ENCODE results near the gene PLD1. TPM values are rescaled to one million over a fixed set of nuclear protein-coding genes. Genes with fewer than 3 reads are reported as not detected.
"Not testable (repeated sequence)": the region's sequence is repeated elsewhere in the genome, so short reads cannot be mapped to it uniquely, and the experiment has no call there.

Gene PLD1
- total RNA-seq, 1 donor from 2014 or later, result 29.1 TPM

- TF ChIP-seq, protein P1, sequence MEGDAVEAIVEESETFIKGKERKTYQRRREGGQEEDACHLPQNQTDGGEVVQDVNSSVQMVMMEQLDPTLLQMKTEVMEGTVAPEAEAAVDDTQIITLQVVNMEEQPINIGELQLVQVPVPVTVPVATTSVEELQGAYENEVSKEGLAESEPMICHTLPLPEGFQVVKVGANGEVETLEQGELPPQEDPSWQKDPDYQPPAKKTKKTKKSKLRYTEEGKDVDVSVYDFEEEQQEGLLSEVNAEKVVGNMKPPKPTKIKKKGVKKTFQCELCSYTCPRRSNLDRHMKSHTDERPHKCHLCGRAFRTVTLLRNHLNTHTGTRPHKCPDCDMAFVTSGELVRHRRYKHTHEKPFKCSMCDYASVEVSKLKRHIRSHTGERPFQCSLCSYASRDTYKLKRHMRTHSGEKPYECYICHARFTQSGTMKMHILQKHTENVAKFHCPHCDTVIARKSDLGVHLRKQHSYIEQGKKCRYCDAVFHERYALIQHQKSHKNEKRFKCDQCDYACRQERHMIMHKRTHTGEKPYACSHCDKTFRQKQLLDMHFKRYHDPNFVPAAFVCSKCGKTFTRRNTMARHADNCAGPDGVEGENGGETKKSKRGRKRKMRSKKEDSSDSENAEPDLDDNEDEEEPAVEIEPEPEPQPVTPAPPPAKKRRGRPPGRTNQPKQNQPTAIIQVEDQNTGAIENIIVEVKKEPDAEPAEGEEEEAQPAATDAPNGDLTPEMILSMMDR (IDR thresholded peaks at IDR 0.05; ENCODE audit: unreplicated experiment), result no peak
- Mint-ChIP-seq H3K27me3 (ENCODE audit: low read depth) (no peaks in the 10 kb centered on the region), H3K9me3 (peaks cover 4% of the 10 kb centered on the region), H3K36me3 (peaks cover 20% of the 10 kb centered on the region), H3K27ac (peak overlapping the region; percentile 89), H3K4me3 (no peak overlapping the region), H3K4me1 (peaks cover 16% of the 10 kb centered on the region)
- no peak for DNase-seq (ENCODE audit: low spot score in 2 of 2, unreplicated experiment in 2 of 2)
Measured at GRCh38 chr3:171694888-171695287, 115.4 kb downstream of the PLD1 start.

DNA sequence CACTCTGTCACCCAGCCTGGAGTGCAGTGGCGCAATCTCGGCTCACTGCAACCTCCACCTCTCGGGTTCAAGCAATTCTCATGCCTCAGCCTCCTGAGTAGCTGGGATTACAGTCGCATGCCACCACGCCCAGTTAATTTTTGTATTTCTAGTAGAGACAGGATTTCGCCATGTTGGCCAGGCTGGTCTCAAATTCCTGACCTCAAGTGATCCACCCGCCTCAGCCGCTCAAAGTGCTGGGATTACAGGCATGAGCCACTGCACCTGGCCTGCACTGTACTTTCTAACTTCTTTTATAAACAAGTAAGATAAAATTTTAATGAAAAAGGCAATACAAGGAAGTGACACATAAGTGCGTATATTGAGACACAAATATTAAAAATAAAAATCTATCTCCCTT lies 117.7 kb downstream of the PLD1 start:
- Mint-ChIP-seq H3K4me1 (peaks cover 26% of the 10 kb centered on the region), H3K36me3 (peaks cover 13% of the 10 kb centered on the region)
- not testable (repeated sequence) for DNase-seq (ENCODE audit: low spot score in 2 of 2, unreplicated experiment in 2 of 2); H3K27ac Mint-ChIP-seq; H3K9me3 Mint-ChIP-seq; H3K4me3 Mint-ChIP-seq; H3K27me3 Mint-ChIP-seq (ENCODE audit: low read depth)

DNA sequence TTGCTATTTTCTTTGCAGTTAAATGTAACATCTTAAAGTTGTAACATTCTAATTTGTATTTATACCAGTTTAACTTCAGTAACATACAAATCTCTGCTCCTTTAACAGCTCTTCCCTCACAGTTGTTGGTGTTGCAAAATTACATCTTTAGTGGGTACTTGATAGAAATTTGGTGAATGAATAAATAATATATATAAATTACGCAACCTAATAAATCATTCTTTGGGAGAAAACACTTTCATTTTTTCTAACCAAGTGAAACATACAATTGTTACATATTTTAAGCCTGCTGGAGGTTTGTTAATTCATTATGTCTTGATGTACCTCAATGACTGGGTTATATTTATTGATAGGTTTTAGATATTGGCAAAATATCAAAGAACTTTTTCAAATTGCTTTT lies 118.8 kb downstream of the PLD1 start:
- H3K4me3 Mint-ChIP-seq, result no peak overlapping the region
- H3K27ac Mint-ChIP-seq, result no peak overlapping the region
- no peak for DNase-seq (ENCODE audit: low spot score in 2 of 2, unreplicated experiment in 2 of 2)
- TF ChIP-seq, protein P1 (IDR thresholded peaks at IDR 0.05; ENCODE audit: unreplicated experiment), result no peak
- H3K27me3 Mint-ChIP-seq (ENCODE audit: low read depth), result no peaks in the 10 kb centered on the region
- H3K4me1 Mint-ChIP-seq, result peaks cover 31% of the 10 kb centered on the region
- peaks cover 11% of the 10 kb centered on the region for H3K36me3 Mint-ChIP-seq
- H3K9me3 Mint-ChIP-seq, result peaks cover 4% of the 10 kb centered on the region

- Mint-ChIP-seq H3K27me3 (ENCODE audit: low read depth) (no peaks in the 10 kb centered on the region), H3K9me3 (peaks cover 4% of the 10 kb centered on the region), H3K36me3 (peaks cover 18% of the 10 kb centered on the region), H3K4me3 (no peak overlapping the region), H3K4me1 (peaks cover 23% of the 10 kb centered on the region), H3K27ac (no peak overlapping the region)
- no peak for DNase-seq (ENCODE audit: low spot score in 2 of 2, unreplicated experiment in 2 of 2)
- TF ChIP-seq, protein P1 (IDR thresholded peaks at IDR 0.05; ENCODE audit: unreplicated experiment), result no peak
Measured at GRCh38 chr3:171690281-171690680, 120.0 kb downstream of the PLD1 start.

DNA sequence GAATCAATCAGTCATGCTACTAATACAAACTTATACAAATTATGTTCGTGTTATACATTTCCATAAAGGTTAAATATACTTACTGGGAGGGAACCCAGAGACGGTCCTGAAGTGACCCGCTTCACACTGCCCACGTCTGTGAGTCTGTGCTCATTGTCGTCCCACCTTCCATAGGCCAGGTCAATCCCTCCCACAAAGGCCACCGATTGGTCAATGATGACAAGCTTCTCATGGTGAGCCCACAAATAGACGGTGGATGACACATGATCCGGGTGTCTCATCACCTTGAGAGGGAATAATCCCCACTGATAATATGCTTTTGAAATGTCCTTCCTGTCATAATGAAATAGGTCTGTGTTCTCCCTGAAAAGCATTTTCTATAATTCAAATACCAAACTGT lies 121.7 kb downstream of the PLD1 start:
- Mint-ChIP-seq H3K4me1 (peaks cover 15% of the 10 kb centered on the region), H3K9me3 (peaks cover 4% of the 10 kb centered on the region), H3K4me3 (no peak overlapping the region), H3K27ac (no peak overlapping the region), H3K27me3 (ENCODE audit: low read depth) (no peaks in the 10 kb centered on the region), H3K36me3 (peaks cover 23% of the 10 kb centered on the region)
- TF ChIP-seq, protein P1 (IDR thresholded peaks at IDR 0.05; ENCODE audit: unreplicated experiment), result no peak
- no peak for DNase-seq (ENCODE audit: low spot score in 2 of 2, unreplicated experiment in 2 of 2)

DNA sequence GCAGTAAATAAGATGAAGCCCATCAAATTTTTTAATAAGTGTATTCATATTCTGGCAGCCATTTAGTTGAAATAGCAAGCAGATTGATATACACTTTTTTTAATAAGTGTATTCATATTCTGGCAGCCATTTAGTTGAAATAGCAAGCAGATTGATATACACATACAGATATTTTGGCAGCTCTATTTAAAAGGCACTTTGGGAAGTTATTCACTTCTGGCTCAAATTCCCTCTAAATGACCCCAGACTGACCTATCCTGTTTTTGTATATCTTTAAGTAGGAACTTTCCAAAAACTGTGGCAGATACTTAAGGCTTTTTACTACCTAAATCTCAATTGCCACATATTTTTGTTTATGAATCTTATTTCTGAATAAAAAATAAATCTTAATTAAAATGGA lies 122.3 kb downstream of the PLD1 start:
- H3K27me3 Mint-ChIP-seq (ENCODE audit: low read depth), result no peaks in the 10 kb centered on the region
- H3K27ac Mint-ChIP-seq, result no peak overlapping the region
- H3K4me3 Mint-ChIP-seq, result no peak overlapping the region
- no peak for DNase-seq (ENCODE audit: low spot score in 2 of 2, unreplicated experiment in 2 of 2)
- peaks cover 4% of the 10 kb centered on the region for H3K9me3 Mint-ChIP-seq
- H3K36me3 Mint-ChIP-seq, result peaks cover 27% of the 10 kb centered on the region
- peaks cover 15% of the 10 kb centered on the region for H3K4me1 Mint-ChIP-seq
- TF ChIP-seq, protein P1 (IDR thresholded peaks at IDR 0.05; ENCODE audit: unreplicated experiment), result no peak

All from mesothelial cell of epicardium (in vitro differentiated cells).